Jurkat, Clone E6-1 (cell line): Measurements from ENCODE around the gene HOXC6.
A peak's percentile ranks its signal among the peaks of the same experiment; 100 is the strongest.

Experiments
- DNase-seq: peaks from one replicate; pipeline ENCODE4 v3.0.0-alpha.2; 2011; ENCODE audit warnings: low read depth, low spot score
- H3K4me3 ChIP-seq: 2 replicates; pipeline ENCODE4 v1.5.1; 2011; ENCODE audit warnings: mild to moderate bottlenecking, low read length, control low read depth, moderate library complexity

Gene HOXC6

DNA sequence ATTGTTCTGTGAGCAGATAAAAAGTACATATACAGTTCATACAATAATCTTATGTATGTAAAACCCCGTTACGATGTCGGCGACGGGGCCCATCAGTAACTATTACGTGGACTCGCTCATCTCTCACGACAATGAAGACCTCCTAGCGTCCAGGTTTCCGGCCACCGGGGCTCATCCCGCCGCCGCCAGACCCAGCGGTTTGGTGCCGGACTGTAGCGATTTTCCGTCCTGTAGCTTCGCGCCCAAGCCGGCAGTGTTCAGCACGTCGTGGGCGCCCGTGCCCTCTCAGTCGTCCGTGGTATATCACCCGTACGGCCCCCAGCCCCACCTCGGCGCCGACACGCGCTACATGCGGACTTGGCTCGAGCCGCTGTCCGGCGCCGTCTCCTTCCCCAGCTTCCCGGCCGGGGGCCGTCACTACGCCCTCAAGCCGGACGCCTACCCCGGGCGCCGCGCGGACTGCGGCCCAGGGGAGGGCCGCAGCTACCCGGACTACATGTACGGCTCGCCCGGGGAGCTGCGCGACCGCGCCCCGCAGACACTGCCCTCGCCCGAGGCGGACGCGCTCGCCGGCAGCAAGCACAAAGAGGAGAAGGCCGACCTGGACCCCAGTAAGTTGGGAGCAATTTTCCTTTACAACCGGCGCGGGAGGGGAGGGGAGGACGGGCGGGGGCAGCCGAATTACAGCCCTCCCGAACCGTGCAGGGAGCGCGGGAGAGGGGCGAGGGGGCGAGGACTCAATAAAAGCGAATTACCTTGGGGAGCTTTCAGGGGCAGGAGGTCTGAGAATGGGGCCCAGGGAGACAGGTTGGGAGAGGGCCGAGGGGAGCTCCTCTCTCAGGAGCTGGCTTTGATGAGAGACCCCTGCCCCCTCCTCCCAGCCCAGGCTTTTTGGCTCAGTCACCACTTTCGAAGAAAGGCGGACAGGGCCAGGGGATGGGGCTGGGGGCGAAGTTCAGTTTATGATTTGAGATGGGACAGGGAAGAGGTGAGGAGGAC is 27.8 kb upstream of the HOXC6 start, which contains the start of gene HOXC9:
Gene HOXC9, plus strand, starts transcription at position 46 of the 999 bp plus-strand sequence. Its CDS starts 28 bp downstream, at position 74.
- DNase-seq, result no peak
- H3K4me3 ChIP-seq, result no peak within 1 kb of the TSS

GRCh38 chr12:54001283-54002187 is 26.7 kb upstream of the HOXC6 start:
- H3K4me3 ChIP-seq, result no peak overlapping the region
- DNase-seq, result no peak

- no peak for DNase-seq
- H3K4me3 ChIP-seq, result no peak overlapping the region
Measured at GRCh38 chr12:54002278-54002914, 25.8 kb upstream of the HOXC6 start.

DNA sequence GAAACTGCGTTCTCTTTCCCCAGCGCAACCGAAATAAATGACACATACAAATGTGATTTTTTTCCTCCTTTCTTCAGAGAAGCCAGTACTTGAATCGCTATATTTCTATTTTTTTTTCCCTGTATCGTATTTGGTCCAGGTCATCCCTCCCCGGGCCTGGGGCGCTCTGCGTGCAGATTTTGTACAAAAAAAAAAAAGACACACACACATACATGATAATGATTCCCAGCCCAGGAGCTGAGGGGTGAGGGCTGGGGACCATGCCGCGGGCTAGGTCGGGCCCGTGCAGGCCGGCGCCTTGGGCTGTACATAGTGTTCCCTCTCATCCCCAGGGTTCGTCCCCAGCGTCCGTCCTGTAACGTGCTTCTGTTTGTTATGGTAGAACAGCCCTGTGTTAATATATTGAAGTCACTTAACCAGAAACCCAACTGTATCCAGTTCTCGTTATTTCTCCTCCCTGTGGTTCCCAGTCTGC is 25.3 kb upstream of the HOXC6 start:
- no peak overlapping the region for H3K4me3 ChIP-seq
- no peak for DNase-seq

DNA sequence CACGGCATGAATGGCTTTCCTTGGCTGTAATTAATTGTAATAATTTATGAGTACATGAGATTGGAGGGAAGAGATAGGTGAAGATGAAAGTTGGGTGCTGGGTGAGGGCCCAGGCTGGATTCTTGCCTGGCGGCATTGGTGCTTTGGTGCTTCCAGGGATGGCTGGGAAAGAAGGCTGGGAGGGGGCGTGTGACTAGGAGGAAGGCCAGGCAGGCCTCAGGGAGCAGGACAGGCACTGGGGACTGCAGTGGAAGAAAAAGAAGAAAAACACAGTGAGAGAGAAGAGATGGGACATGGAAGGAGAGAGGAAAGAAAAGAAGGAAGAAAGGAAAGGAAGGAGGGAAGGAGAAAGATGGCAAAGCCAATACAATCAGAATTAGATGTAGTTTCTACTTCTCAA is 24.6 kb upstream of the HOXC6 start:
- no peak overlapping the region for H3K4me3 ChIP-seq

DNA sequence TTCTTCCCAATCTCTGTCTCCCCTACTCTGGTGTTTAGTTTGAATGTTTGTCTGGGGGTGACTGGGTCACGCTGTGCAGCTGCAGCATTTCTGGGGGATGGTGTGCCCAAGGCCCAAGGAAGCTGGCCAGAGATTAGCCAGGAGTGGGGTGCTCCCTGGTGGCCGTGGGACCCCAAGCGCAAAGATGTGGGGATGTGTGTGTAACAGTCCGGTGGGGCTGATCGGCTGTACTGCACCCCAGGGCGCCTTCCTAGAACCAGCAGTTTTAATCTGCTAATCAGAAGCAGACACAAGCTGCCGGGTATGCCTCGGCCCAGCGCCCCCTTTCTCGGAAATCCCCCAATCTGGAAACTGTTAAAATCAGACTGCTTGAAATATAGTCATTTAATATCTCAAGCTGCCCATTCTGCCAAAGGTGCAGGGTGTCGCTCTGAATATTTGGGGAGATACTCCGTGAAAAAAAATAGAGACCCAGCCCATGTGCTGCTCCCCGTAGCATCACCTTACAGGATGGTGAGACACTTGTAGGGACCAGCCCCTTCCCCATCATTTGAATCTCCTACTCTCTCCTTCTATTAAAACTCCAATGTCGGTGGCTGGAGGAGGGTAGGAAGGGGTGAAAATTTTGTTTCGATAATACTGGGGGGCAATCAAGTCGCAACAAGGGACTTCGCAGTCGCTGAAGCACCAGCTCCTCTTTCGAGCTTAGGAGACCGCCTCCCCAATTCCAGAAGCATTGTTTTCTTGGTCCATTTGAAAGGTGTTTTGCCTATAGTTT is 24.0 kb upstream of the HOXC6 start:
- no peak overlapping the region for H3K4me3 ChIP-seq
- no peak for DNase-seq

More for the DNA sequence above, 24.6 kb upstream of the HOXC6 start:
- no peak for DNase-seq

DNA sequence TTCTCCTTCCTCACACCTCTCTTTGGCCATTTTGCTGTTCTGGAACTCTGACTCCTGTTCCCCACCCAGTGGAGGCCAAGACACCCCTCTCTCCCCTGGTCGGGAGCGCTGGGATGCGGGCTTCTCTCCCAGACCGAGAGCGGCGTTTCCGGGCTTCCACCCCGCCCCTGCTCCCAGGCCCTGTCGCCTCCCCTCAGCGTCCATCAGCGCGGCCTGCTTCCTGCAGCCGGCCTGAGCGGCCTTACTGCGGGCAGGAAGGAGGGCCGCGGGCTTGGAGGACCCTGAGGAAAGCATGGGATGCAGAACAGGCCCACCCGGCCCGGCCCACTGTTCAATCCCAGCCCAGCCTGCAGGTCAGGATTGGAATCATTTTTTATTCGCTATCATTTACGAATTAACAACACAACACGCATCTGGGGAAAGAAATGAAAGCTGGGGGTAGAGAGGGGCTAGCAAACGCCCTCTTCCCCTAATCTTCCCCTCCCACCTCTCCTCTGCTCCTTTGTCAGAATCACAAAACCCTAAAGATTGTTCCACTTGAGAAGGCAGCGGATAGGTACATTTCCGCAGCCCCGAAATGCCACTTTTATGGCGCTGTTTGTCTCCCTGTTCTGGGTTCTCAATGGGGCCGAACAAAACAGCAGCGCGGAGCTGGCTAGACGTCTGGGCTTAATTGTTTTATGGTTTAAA is 23.3 kb upstream of the HOXC6 start:
- no peak overlapping the region for H3K4me3 ChIP-seq

DNA sequence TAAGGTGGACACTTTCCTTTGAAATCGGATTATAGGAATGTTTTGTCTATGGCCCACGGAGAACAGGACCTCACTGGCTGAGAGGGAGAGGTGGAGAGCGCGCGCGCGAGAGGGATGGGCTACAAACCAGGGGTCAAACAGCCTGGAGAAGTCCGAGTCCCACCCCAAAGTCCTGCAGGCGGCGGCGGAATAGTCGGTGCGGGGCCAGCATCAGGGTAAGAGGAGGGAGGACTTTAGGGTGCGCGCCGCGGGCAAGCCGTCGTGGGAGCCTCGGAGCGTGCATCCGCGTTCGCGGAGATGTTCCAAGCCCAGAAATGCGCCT is 22.7 kb upstream of the HOXC6 start:
- DNase-seq, result no peak
- peak overlapping the region; percentile 18 for H3K4me3 ChIP-seq

More for the DNA sequence above, 23.3 kb upstream of the HOXC6 start:
- no peak for DNase-seq

DNA sequence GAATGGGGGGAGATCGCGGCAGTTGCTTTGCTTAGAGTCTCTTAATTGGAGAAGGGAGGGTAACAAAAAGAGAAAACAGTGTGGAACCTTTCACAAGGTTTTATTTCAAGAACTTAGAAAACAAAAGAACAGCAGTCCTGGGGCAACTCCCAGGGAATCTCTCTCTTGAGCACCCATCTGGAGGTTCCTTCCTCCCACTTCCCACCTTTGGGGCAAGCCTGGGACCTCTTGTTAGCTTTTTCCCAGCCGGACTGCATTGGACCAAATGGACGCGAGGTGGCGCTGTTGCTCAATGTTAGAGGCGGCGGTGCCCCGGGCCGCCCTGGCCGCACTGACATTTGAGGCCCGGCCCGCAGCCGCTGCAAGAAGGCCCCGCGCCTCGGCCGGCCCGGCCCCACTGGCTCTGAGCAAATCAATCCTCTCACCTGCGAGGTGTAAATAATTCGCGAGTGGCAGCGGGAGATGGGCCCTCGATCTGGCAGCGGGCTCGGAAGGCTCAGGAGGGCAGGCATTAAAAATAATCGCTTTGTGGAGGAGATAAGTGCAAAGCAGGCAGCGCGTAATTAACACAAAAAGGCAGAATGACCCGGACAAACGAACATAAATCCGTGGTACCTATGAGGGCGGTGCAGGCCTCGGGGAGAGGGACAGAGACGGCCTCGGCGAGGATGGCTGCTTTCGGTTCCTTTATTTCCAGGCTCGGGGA is 22.2 kb upstream of the HOXC6 start:
- DNase-seq, result peak; percentile 50
- H3K4me3 ChIP-seq, result peak overlapping the region; percentile 18

GRCh38 chr12:54006559-54007220 is 21.6 kb upstream of the HOXC6 start:
- DNase-seq, result no peak
- no peak overlapping the region for H3K4me3 ChIP-seq

DNA sequence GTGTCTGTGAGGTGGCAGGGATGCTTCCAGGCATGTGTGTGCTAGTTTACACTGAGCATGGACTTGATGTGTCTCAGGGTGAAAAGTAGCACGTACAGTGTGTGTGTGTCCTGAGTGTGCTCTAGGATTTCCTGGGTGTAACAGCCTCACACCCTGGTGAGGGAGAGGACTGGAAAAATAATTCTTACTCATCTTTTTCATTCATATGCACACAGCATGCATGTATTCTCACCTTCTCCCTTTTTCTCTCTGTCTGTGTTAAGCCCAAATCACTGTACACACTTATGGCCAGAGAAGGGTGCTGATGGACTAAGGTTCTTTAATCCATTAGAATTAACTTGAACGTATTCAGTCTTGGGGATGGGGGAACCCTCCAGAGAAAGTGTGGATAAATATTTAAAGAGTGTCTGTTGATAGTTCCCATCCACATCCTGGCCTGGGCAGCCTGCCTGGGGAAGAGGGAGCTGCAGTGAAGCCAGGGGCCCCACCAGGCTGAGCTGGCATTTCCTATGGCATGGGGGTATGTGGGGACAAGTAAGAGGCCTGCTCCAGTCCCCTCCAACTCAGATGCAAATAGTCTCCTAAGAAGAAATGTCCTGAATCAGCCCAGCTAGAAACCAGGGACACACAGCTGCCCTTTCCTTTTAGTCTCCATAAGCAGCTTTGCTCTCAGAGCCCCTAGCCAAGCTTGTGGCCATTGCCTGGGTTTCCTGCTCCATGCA is 20.5 kb upstream of the HOXC6 start:
- no peak overlapping the region for H3K4me3 ChIP-seq
- no peak for DNase-seq

- no peak overlapping the region for H3K4me3 ChIP-seq
- DNase-seq, result no peak
Measured at GRCh38 chr12:54008260-54008552, 20.0 kb upstream of the HOXC6 start.

- DNase-seq, result no peak
- no peak overlapping the region for H3K4me3 ChIP-seq
Measured at GRCh38 chr12:54009171-54010052, 18.8 kb upstream of the HOXC6 start.

DNA sequence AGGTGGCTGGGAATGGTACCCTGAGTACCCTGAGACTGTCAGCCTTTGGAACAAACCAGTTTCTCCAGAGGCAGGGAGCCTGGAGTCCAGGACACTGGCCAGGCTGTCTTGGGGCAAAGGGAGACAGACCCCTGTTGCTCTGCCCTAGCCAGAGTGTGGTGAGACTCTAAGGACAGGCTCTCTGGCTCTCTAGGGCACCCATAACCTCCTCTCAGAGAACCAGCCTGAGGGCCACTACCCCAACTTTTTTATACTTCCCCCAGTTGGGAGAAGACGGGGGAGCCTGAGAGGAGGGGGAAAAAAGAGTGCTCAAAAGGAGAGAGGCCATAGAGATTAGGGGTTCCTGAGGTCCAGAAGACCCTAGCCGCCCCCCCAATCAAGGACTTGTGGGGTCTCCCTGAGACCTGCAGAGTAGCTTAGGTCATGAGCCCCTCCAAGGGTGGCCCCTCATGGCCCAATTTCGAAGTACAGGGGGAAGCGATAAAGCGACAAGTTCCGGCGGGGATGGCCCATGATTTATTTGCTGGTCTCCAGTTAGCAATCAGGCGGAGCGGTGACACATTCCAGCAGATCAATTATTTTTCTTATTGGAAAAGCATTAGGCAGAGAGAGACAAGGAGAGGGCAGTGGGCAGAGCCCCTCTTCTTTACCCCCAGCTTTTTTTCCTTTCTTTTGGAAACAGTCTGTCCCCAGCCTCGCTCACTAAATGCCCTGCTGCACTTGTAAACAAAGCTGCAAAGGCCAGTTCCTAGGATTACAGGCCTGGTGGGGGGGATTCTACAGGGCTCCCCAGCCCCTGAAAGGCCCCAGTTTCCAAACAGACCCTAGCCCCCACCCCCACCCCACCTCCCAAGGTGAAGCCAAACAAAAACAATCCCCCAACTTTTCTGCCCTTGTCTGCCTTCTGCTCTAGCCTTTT is 17.9 kb upstream of the HOXC6 start:
- no peak for DNase-seq
- H3K4me3 ChIP-seq, result no peak overlapping the region
